ENCODE measurements around the gene ANTXRL. TPM values are rescaled to one million over a fixed set of nuclear protein-coding genes. Genes with fewer than 3 reads are reported as not detected.

Gene ANTXRL
- polyA plus RNA-seq, 1 donor from 2014 or later, result not detected

- Histone ChIP-seq H3K4me3 (ENCODE audit: low read length) (no peak overlapping the region), H3K79me2 (replicated peaks; ENCODE audit: insufficient read depth, low read length) (no peaks in the 10 kb centered on the region), H3K9ac (ENCODE audit: low read length) (no peak overlapping the region), H3K4me2 (ENCODE audit: low read length) (no peak overlapping the region), H2AFZ (ENCODE audit: low read depth, low read length) (no peak overlapping the region), H3K36me3 (ENCODE audit: insufficient read depth, low read length) (no peaks in the 10 kb centered on the region), H3F3A (ENCODE audit: insufficient read depth, low read length, poor library complexity, severe bottlenecking) (no peaks in the 10 kb centered on the region), H4K20me1 (ENCODE audit: insufficient read depth) (no peaks in the 10 kb centered on the region), H3K9me3 (ENCODE audit: low read length) (no peaks in the 10 kb centered on the region), H3K27me3 (ENCODE audit: insufficient read depth, low read depth, low read length) (no peaks in the 10 kb centered on the region), H3K27ac (ENCODE audit: low read length) (no peak overlapping the region), H3K9me2 (ENCODE audit: insufficient read depth, low read length) (no peaks in the 10 kb centered on the region)
- no peak for TF ChIP-seq RAD21 (conservative IDR thresholded peaks at IDR 0.05)
- no peak for TF ChIP-seq MXI1 (conservative IDR thresholded peaks at IDR 0.05; ENCODE audit: poor library complexity, severe bottlenecking)
- no peak for TF ChIP-seq EZH2 (IDR thresholded peaks at IDR 0.05; ENCODE audit: borderline replicate concordance, insufficient read depth, low read length, poor library complexity, severe bottlenecking)
- TF ChIP-seq TAF1 (IDR thresholded peaks at IDR 0.05; ENCODE audit: low read depth), result no peak
- TF ChIP-seq SMC3 (conservative IDR thresholded peaks at IDR 0.05; ENCODE audit: poor library complexity), result no peak
- no peak for TF ChIP-seq REST (IDR thresholded peaks at IDR 0.05; ENCODE audit: borderline replicate concordance)
- TF ChIP-seq EP300 (conservative IDR thresholded peaks at IDR 0.05; ENCODE audit: poor library complexity, severe bottlenecking), result no peak
- TF ChIP-seq CTCF (IDR thresholded peaks at IDR 0.05; ENCODE audit: poor library complexity, severe bottlenecking), result no peak
- TF ChIP-seq POLR2AphosphoS5 (IDR thresholded peaks at IDR 0.05), result no peak
Observed at GRCh38 chr10:46272863-46273415, 13.9 kb upstream of the ANTXRL start.

- no peak overlapping the region for H3K27ac ChIP-seq (ENCODE audit: low read length)
- no peak overlapping the region for H2AFZ ChIP-seq (ENCODE audit: low read depth, low read length)
- H3K4me3 ChIP-seq (ENCODE audit: low read length), result no peak overlapping the region
- no peak overlapping the region for H3K9ac ChIP-seq (ENCODE audit: low read length)
- H3F3A ChIP-seq (ENCODE audit: insufficient read depth, low read length, poor library complexity, severe bottlenecking), result no peaks in the 10 kb centered on the region
- no peaks in the 10 kb centered on the region for H3K79me2 ChIP-seq (replicated peaks; ENCODE audit: insufficient read depth, low read length)
- H3K36me3 ChIP-seq (ENCODE audit: insufficient read depth, low read length), result no peaks in the 10 kb centered on the region
- no peaks in the 10 kb centered on the region for H4K20me1 ChIP-seq (ENCODE audit: insufficient read depth)
- H3K27me3 ChIP-seq (ENCODE audit: insufficient read depth, low read depth, low read length), result peaks cover 1% of the 10 kb centered on the region
- no peak overlapping the region for H3K4me2 ChIP-seq (ENCODE audit: low read length)
- H3K9me2 ChIP-seq (ENCODE audit: insufficient read depth, low read length), result no peaks in the 10 kb centered on the region
- TF ChIP-seq RAD21 (conservative IDR thresholded peaks at IDR 0.05) (no peak), MXI1 (conservative IDR thresholded peaks at IDR 0.05; ENCODE audit: poor library complexity, severe bottlenecking) (no peak)
- H3K9me3 ChIP-seq (ENCODE audit: low read length), result no peaks in the 10 kb centered on the region
Observed at GRCh38 chr10:46273506-46274477, 13.0 kb upstream of the ANTXRL start.

Data from neural cell (in vitro differentiated cells).